Measurements from ENCODE around the gene MUCL3. TPM values are rescaled to one million over a fixed set of nuclear protein-coding genes. Genes with fewer than 3 reads are reported as not detected.

The MUCL3 gene
- total and polyA plus RNA-seq, 2 donors (not counting 1 experiment from before 2014, with no cell fraction given) = not detected

DNA sequence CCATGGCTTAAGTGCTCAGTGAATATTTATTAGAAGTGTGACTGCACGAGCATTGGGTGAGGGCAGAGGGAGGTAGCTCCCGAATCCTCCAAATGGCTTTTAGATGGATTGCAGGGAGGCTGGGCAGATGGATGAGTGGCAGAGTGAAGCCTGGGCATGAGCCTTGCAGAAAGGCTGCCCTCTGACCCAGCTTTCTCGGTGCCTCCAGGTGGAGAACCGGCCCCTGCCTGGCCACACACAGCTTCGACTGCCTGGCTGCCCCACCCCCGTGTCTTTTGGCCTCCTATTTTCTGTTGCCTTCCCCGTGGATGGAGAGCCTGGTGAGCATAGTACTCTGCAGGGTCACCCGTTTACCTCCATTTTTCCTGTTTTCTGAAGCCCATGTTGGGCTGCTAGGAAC lies 23.3 kb upstream of the MUCL3 start:
- Histone ChIP-seq H2AFZ (ENCODE audit: insufficient read depth, low read depth, low read length, poor library complexity, severe bottlenecking) (no peak overlapping the region), H3K9me3 (ENCODE audit: control extremely low read depth in 1 of 3, control insufficient read depth in 2 of 3, insufficient read depth in 1 of 3, low read length in 2 of 3) (no peaks in the 10 kb centered on the region), H3K36me3 (replicated peaks in 1 of 2; ENCODE audit: control extremely low read depth in 1 of 2, control insufficient read depth in 1 of 2, extremely low read depth in 1 of 2, insufficient read depth in 2 of 2, low read length in 1 of 2) (peaks cover 2 to 59% of the 10 kb centered on the region in 2 experiments), H4K20me1 (ENCODE audit: control insufficient read depth, insufficient read depth, low read length, poor library complexity, severe bottlenecking) (no peaks in the 10 kb centered on the region), H3K4me1 (ENCODE audit: control insufficient read depth in 2 of 2, insufficient read depth in 2 of 2, low read length in 2 of 2) (peaks cover 11 to 20% of the 10 kb centered on the region in 2 donors), H3K4me3 (ENCODE audit: control extremely low read depth in 1 of 5, extremely low read depth in 1 of 5, insufficient read depth in 1 of 5, low read depth in 2 of 5, low read length in 4 of 5) (no peak overlapping the region), H3K27me3 (replicated peaks in 1 of 4; ENCODE audit: control extremely low read depth in 1 of 4, control insufficient read depth in 3 of 4, insufficient read depth in 4 of 4, low read length in 3 of 4) (no peaks in the 10 kb centered on the region), H3K79me2 (ENCODE audit: control insufficient read depth, insufficient read depth, low read length) (no peaks in the 10 kb centered on the region), H3K27ac (ENCODE audit: low read length in 2 of 2) (no peak overlapping the region), H3K4me2 (replicated peaks; ENCODE audit: low read depth, low read length, poor library complexity, severe bottlenecking) (no peak overlapping the region), H3K9ac (ENCODE audit: low read length) (no peak overlapping the region)
- Mint-ChIP-seq H3K4me1 (peaks cover 24% of the 10 kb centered on the region), H3K27ac (no peak overlapping the region), H3K9me3 (ENCODE audit: insufficient read depth) (no peaks in the 10 kb centered on the region), H3K4me3 (no peak overlapping the region), H3K27me3 (no peaks in the 10 kb centered on the region)
- DNase-seq (no peak), ATAC-seq (ENCODE audit: low read depth) (no peak)
- TF ChIP-seq EZH2 (IDR thresholded peaks at IDR 0.05; ENCODE audit: borderline replicate concordance, insufficient read depth, low read depth, low read length, poor library complexity, severe bottlenecking) (no peak), CTCF (IDR thresholded peaks at IDR 0.05) (no peak)
- 96% methylated on average over 8 of the region's 8 CpGs for WGBS (ENCODE audit: insufficient coverage)
- intact Hi-C loops (cut with micrococcal nuclease) = no loop called here
- CTCF ChIA-PET = interaction anchor here (1.0 to 6.1 kb wide), 5 partner anchors 89 to 170 kb away, joined by 3 to 68 read pairs (median 12); no protein-coding TSS in a partner anchor
- POLR2A ChIA-PET = no interaction called here

DNA sequence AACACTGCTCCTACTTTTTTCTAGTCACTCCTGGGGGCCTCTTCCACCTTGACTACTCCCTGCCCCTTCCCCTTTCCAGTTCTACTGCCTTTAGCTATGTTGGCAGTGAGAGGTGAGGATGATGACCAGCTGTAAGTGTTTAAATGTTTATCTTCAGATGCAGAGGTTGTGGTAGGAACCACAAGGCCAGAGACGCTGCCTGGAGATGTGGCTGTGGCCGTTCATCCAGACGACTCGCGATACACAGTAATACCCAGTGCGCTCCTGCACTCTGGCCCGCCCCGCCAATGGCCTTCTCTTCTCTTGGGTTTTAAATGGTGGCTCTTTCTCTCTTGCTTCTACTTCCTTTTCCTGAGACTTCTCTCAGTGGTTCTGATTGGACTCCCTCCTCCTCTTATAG lies 22.1 kb upstream of the MUCL3 start:
- Histone ChIP-seq H3K27ac (ENCODE audit: low read length in 2 of 2) (no peak overlapping the region), H3K4me2 (replicated peaks; ENCODE audit: low read depth, low read length, poor library complexity, severe bottlenecking) (no peak overlapping the region), H3K4me3 (ENCODE audit: control extremely low read depth in 1 of 5, extremely low read depth in 1 of 5, insufficient read depth in 1 of 5, low read depth in 2 of 5, low read length in 4 of 5) (no peak overlapping the region), H3K9me3 (ENCODE audit: control extremely low read depth in 1 of 3, control insufficient read depth in 2 of 3, insufficient read depth in 1 of 3, low read length in 2 of 3) (no peaks in the 10 kb centered on the region), H3K36me3 (replicated peaks in 1 of 2; ENCODE audit: control extremely low read depth in 1 of 2, control insufficient read depth in 1 of 2, extremely low read depth in 1 of 2, insufficient read depth in 2 of 2, low read length in 1 of 2) (peaks cover 2 to 70% of the 10 kb centered on the region in 2 experiments), H3K79me2 (ENCODE audit: control insufficient read depth, insufficient read depth, low read length) (no peaks in the 10 kb centered on the region), H3K4me1 (ENCODE audit: control insufficient read depth in 2 of 2, insufficient read depth in 2 of 2, low read length in 2 of 2) (peaks cover 7 to 15% of the 10 kb centered on the region in 2 donors), H3K27me3 (replicated peaks in 1 of 4; ENCODE audit: control extremely low read depth in 1 of 4, control insufficient read depth in 3 of 4, insufficient read depth in 4 of 4, low read length in 3 of 4) (no peaks in the 10 kb centered on the region), H2AFZ (ENCODE audit: insufficient read depth, low read depth, low read length, poor library complexity, severe bottlenecking) (no peak overlapping the region), H3K9ac (ENCODE audit: low read length) (no peak overlapping the region), H4K20me1 (ENCODE audit: control insufficient read depth, insufficient read depth, low read length, poor library complexity, severe bottlenecking) (no peaks in the 10 kb centered on the region)
- H3K4me1 Mint-ChIP-seq = peaks cover 17% of the 10 kb centered on the region
- no peak overlapping the region for H3K4me3 Mint-ChIP-seq
- 83% methylated on average over 1 of the region's 8 CpGs for WGBS (ENCODE audit: insufficient coverage)
- H3K27ac Mint-ChIP-seq = no peak overlapping the region
- ATAC-seq (ENCODE audit: low read depth) = no peak
- no peak for DNase-seq
- intact Hi-C loops (cut with micrococcal nuclease) = no loop called here
- no peaks in the 10 kb centered on the region for H3K9me3 Mint-ChIP-seq (ENCODE audit: insufficient read depth)
- H3K27me3 Mint-ChIP-seq = no peaks in the 10 kb centered on the region
- TF ChIP-seq CTCF (IDR thresholded peaks at IDR 0.05) (no peak), EZH2 (IDR thresholded peaks at IDR 0.05; ENCODE audit: borderline replicate concordance, insufficient read depth, low read depth, low read length, poor library complexity, severe bottlenecking) (no peak)
- ChIA-PET POLR2A (interaction anchor here (0.5 kb wide), 1 partner anchor 225 kb away, joined by 3 read pairs; no protein-coding TSS in a partner anchor), CTCF (interaction anchor here (0.9 to 2.9 kb wide), 3 partner anchors 151 to 169 kb away, joined by 3 to 12 read pairs (median 8); no protein-coding TSS in a partner anchor)
